HEK293 (cell line): ENCODE measurements around the gene HMGXB3.
"Not testable (repeated sequence)": the region's sequence is repeated elsewhere in the genome, so short reads cannot be mapped to it uniquely, and the experiment has no call there.

Experiments used
- ATF2 ChIP-seq: fragments of 450-650 bp; formaldehyde crosslinking; IDR thresholded peaks from 2 replicates; pipeline ENCODE4 v1.5.1; 2016; ENCODE audit warnings: missing biosample characterization, missing genetic modification characterization, low read depth
- PRDM1 ChIP-seq: fragments of 450-650 bp; formaldehyde crosslinking; IDR thresholded peaks from 2 replicates; pipeline ENCODE4; 2016; ENCODE audit warnings: missing biosample characterization, missing genetic modification characterization
- ZBTB20 ChIP-seq: fragments of 450-650 bp; formaldehyde crosslinking; IDR thresholded peaks from 2 replicates; pipeline ENCODE4 v1.5.1; 2016; ENCODE audit warnings: missing biosample characterization, missing genetic modification characterization
- ZNF121 ChIP-seq: fragments of 450-650 bp; formaldehyde crosslinking; IDR thresholded peaks from 2 replicates; pipeline ENCODE4 v1.5.1; 2016; ENCODE audit warnings: missing biosample characterization, missing genetic modification characterization
- ZNF223 ChIP-seq: fragments of 450-650 bp; formaldehyde crosslinking; IDR thresholded peaks from 2 replicates; pipeline ENCODE4 v1.5.1; 2016; ENCODE audit warnings: missing biosample characterization, missing genetic modification characterization
- ZNF24 ChIP-seq: fragments of 450-650 bp; formaldehyde crosslinking; IDR thresholded peaks from 2 replicates; pipeline ENCODE4 v1.5.1; 2016; ENCODE audit warnings: missing biosample characterization, missing genetic modification characterization
- ZNF423 ChIP-seq: fragments of 450-650 bp; formaldehyde crosslinking; IDR thresholded peaks from 2 replicates; pipeline ENCODE4 v1.5.1; 2016; ENCODE audit warnings: missing biosample characterization, missing genetic modification characterization
- ZNF624 ChIP-seq: fragments of 450-650 bp; formaldehyde crosslinking; IDR thresholded peaks from 2 replicates; pipeline ENCODE4 v1.5.1; 2017; ENCODE audit warnings: missing biosample characterization, missing genetic modification characterization
- ZNF626 ChIP-seq: fragments of 450-650 bp; sonication (Bioruptor Pico); formaldehyde crosslinking; IDR thresholded peaks from 2 replicates; pipeline ENCODE4 v1.5.1; 2018; ENCODE audit warnings: missing biosample characterization, missing genetic modification characterization, inconsistent platforms
- ZNF670 ChIP-seq: fragments of 450-650 bp; formaldehyde crosslinking; IDR thresholded peaks from 2 replicates; pipeline ENCODE4 v1.5.1; 2016; ENCODE audit warnings: missing biosample characterization, missing genetic modification characterization, low read depth
- ZNF677 ChIP-seq: fragments of 450-650 bp; IDR thresholded peaks from 2 replicates; pipeline ENCODE4 v1.5.0; 2018; ENCODE audit warnings: missing biosample characterization, mild to moderate bottlenecking, missing genetic modification characterization, moderate library complexity
- TF ChIP-seq, protein P1 (sequence below): fragments of 450-650 bp; formaldehyde crosslinking; IDR thresholded peaks from 2 replicates; pipeline ENCODE4 v1.5.1; 2016; ENCODE audit warnings: missing biosample characterization, missing genetic modification characterization
- TF ChIP-seq, protein P2 (sequence below): fragments of 450-650 bp; formaldehyde crosslinking; IDR thresholded peaks from 2 replicates; pipeline ENCODE4 v1.5.1; 2016; ENCODE audit warnings: missing biosample characterization, missing genetic modification characterization

DNA sequence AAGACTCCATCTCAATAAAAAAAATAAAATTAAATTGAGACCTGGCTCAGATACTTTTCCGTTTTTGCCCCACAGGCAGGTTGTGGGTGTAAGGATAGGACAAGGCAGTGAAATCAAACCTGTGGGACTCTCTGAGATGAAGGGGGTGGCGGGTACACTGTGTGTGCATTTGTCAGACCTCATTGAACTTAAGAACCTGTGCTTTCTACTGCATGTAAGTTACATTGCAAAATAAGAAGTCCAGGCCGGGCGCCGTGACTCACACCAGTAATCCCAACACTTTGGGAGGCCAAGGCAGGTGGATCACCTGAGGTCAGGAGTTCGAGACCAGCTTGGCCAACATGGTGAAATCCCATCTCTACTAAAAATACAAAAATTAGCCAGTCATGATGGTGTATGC is 84.2 kb downstream of the HMGXB3 start:
- TF ChIP-seq ZNF624 (tag by site-specific recombination); ATF2 (tag by site-specific recombination); ZNF223; ZNF626 (tag by site-specific recombination); ZBTB20 (tag by site-specific recombination); ZNF670 (tag by site-specific recombination); ZNF423; ZNF24 (tag by site-specific recombination); ZNF677 (tag by site-specific recombination); PRDM1; ZNF121 (tag by site-specific recombination): not testable (repeated sequence)
- TF ChIP-seq, protein P1, sequence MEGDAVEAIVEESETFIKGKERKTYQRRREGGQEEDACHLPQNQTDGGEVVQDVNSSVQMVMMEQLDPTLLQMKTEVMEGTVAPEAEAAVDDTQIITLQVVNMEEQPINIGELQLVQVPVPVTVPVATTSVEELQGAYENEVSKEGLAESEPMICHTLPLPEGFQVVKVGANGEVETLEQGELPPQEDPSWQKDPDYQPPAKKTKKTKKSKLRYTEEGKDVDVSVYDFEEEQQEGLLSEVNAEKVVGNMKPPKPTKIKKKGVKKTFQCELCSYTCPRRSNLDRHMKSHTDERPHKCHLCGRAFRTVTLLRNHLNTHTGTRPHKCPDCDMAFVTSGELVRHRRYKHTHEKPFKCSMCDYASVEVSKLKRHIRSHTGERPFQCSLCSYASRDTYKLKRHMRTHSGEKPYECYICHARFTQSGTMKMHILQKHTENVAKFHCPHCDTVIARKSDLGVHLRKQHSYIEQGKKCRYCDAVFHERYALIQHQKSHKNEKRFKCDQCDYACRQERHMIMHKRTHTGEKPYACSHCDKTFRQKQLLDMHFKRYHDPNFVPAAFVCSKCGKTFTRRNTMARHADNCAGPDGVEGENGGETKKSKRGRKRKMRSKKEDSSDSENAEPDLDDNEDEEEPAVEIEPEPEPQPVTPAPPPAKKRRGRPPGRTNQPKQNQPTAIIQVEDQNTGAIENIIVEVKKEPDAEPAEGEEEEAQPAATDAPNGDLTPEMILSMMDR, result not testable (repeated sequence)
- TF ChIP-seq, protein P2, sequence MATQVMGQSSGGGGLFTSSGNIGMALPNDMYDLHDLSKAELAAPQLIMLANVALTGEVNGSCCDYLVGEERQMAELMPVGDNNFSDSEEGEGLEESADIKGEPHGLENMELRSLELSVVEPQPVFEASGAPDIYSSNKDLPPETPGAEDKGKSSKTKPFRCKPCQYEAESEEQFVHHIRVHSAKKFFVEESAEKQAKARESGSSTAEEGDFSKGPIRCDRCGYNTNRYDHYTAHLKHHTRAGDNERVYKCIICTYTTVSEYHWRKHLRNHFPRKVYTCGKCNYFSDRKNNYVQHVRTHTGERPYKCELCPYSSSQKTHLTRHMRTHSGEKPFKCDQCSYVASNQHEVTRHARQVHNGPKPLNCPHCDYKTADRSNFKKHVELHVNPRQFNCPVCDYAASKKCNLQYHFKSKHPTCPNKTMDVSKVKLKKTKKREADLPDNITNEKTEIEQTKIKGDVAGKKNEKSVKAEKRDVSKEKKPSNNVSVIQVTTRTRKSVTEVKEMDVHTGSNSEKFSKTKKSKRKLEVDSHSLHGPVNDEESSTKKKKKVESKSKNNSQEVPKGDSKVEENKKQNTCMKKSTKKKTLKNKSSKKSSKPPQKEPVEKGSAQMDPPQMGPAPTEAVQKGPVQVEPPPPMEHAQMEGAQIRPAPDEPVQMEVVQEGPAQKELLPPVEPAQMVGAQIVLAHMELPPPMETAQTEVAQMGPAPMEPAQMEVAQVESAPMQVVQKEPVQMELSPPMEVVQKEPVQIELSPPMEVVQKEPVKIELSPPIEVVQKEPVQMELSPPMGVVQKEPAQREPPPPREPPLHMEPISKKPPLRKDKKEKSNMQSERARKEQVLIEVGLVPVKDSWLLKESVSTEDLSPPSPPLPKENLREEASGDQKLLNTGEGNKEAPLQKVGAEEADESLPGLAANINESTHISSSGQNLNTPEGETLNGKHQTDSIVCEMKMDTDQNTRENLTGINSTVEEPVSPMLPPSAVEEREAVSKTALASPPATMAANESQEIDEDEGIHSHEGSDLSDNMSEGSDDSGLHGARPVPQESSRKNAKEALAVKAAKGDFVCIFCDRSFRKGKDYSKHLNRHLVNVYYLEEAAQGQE (tag by site-specific recombination), result not testable (repeated sequence)
